HG02884 (cell line): ENCODE results near the gene IMP4.
A peak's percentile ranks its signal among the peaks of the same experiment; 100 is the strongest.

Experiments
- ATAC-seq: cut with Tn5 transposase; IDR thresholded peaks from one replicate; pipeline ENCODE4 v1.9.1; 2021; ENCODE audit warnings: mild to moderate bottlenecking, moderate library complexity; ENCODE audit not compliant: unreplicated experiment

The IMP4 gene

DNA sequence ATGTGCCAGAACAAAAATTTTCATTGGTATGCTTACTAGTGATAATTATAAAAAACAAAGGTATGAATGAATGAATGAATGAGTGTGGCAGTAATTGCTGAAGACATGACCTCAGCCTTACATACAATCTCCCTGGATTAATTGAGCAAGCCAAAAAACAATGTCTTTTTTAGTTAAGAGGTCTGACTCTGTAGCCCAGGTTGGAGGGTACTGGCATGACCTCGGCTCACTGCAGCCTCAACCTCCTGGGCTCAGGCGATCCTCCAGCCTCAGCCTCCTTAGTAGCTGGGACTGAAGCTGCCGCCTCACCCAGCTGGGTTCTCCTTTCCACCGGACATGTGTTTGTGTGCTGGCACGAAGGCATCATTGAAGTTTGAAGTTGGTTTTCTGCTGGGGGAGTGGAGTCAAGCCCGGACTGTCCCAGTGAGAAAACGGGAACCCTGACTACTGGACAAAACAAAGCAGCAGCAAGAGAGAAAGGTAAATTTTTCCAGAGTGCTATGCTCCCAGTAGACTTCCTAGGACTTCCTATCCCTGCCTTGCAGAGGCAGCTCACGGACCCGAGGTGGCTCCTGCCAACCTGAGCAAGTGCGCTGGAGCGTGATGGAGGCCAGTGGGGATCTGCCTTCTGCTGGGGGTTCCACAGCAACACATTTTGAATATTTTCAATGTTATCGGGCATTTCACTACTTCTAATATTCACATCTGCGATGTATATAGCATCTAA lies 6.4 kb upstream of the IMP4 start:
- ATAC-seq, result no peak

DNA sequence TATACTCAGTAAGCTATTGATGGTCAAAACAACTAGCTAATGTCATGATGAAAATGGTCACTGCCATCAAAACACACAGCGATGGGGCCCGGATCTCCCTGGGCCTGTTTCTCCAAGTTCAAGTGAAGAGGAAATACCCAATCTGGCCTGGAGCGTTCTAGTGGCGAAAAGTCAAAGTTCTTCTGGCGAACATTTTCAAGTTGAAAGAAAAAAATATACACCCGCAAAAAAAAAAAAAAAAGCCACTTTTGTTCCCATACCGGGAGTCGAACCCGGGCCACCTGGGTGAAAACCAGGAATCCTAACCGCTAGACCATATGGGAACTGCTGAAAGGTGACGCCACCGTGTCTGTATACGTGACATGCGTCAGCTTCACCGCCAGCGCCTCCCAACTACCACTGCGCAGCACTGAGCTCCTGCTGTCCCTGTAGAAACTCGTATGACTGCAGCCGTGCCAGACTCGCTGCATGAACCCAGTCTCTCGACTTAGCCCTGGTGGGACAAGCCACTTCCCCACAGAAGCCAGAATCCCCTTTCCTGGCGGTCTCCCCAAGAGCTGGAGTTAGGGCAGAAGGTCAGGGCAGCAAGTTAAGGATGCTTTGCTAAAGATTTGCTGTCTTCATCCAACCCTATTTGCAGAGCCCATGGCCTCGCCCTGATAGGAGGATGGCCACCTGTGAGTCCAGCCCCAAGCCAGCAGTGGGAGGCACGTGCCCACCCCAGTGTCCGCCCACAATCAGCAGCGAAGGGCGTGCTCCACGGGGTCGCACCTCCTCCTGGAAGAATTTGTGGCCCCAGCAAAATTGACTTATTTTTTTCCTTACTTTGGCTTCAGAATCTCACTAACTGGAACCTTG lies 5.6 kb upstream of the IMP4 start:
- ATAC-seq, result no peak

DNA sequence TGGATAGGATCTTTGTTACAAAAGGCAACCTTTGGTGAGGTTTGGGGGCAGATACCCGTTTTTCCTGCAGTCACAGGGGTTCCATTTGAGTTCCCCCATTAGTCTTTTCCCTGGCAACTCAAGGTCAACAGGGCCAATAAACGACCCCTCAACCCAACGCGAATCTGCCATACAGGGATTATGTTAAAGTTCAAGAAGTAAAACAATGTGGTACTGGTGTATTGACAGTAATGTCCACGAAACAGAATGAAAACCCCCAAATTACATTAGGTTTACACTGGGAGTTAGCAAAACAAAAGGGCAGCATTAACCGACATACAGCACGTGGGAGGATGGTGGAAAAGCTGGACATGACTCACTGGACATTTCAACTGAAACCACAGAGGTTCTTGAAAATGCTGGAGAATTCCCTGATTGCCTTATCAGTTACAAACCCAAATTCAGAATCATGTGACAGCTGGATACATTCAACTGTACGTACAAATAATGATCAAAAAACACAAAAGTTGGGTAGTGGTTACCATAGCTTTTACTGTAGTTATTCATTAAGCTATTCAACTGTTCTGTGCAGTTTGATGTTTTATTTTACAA lies 4.9 kb upstream of the IMP4 start:
- ATAC-seq, result no peak

DNA sequence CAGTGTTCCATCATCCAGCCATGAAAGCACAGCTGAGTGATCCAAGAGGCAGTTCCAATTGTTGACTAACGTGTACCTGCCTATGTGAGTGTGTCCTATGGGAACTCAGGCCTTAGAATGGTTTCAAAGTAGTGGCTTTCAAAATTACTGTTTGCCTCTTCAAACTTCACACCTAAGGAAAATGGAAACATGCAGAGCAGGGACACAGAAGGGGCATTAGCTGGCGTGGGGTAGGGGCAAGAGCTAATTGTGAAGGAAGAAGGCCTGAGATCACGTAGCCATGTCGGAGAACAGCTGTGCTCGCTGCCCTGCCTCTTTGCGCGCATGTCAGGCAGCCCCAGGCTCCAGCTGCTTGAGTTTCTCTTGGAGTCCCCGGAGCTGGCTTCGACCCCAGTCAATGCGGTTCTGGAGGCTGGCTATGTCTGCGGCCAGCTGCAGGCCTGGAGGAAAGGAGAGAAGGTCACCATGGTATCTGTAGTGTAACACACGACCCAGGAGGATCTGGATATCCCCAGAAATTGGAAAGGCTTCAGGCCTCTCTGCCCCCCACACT lies 3.8 kb upstream of the IMP4 start:
- no peak for ATAC-seq

DNA sequence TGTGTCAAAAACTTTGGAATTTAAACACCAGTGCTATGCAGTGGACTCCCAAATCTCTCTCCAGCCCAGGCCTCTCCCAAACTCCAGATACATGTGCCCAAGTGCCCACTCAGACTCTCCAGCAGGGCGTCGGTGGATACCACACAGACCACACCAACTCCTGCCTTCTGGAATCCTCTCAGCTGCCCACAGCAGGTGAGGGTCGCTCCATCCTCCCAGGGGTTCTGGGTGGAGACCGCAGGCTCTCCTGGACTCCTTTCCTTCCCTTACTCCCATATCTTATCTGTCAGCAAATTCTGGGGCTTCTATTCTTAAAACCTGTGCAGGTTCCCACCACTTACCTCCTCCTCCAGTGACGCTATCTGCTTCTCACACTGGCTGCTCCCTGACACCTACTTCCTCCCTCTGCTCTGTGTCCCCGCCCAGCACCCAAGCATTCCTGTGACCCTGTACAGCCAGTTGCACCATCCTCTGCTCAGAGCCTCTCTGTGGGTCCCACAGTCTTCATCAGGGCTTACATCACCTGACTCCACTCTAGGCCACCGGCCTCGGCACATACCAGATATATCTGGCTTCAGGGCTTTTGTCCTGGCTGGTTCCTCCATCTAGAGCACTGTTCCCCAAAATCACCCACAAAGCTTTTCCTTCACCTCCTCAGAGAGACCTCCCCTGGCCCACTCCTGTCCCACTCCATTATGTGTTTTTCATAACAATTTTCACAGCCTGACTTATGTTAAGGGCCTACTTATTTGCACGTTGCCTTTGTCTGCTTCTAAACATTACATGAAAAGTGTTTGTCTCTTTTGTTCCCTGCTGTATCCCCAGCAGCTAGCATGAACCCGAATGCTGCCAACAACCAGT lies 2.6 kb upstream of the IMP4 start:
- ATAC-seq, result no peak

DNA sequence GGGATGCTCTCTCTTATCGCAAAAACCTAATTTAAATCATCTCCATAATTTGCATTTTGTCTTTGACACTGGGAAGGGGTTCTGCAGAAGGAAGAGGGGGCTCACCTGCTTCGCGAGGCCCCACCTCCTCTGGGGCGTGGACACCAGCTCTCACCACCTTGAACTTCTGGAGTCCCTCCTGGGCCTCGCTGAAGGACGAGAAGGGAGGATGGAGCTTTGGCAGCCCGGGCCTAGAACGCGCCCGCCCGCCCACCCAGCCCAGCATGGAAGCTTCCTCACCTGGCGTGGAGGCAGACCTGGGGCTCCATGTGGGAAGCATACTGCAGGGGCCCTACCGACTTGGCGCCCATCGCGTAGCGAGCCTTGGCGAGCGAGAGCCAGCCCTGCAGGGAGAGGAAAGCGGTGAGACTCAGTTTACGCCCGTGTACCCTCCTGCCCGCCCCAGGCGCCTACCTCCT lies 1.1 kb upstream of the IMP4 start:
- ATAC-seq, result peak; percentile 2

DNA sequence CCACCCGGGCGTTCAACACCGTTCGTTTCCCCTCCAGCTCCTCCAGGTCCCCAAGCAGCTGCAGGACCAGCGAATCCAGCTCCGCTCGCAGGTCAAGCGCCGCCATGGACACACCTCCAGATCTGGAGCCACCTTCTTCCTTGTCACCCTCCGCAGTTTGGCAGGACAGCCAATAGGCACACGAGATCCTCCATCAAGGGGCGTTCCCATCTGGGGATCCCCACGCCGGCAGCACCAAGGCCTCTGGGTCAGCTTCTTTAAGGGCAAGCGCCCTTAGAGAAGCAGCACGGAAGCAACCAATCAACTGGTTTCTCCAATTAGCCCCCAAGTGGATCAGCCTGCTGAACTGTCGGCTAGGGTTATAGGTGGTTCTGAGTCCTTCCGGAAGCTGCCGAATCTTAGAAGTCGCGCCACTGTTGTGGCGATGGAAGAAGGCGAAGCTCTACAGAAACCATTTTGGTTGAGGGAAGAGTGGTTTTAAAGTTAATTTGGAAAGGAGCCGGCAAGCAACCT lies 621 bp upstream of the IMP4 start:
- ATAC-seq, result peak; percentile 69

DNA sequence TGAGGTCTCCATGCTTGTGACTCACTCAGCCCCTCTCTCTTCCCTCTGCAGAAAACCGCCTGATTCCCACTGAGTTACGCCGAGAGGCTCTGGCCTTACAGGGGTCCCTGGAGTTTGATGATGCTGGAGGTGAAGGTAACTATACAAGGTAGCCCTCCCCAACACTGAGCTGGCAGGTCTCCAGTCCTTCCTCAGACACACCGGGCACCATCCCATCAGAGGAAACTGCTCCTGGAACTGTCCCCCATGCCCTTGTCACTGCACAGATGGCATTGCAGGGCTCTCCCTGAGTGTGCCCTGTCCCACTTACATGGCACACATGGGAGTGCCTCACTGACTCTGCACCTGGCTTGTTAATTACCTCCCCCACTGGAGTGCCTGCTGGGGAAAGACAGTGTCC lies 1.9 kb downstream of the IMP4 start:
- no peak for ATAC-seq

DNA sequence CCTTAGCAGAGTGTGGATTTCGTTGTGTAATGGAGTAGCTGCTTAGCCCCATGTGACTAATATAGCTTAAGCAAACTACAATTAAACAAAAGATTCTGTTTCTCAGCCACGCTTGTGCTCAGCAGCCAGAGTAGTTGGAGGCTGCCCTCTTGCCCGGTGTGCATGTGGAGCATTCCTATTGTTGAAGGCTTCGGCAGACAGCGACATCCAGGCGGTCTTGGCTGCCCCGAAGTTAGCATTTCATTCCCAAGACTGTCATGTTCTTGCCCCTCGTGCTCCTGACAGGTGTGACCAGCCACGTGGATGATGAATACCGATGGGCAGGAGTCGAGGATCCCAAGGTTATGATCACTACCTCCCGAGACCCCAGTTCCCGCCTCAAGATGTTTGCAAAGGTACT lies 2.4 kb downstream of the IMP4 start:
- ATAC-seq, result no peak

DNA sequence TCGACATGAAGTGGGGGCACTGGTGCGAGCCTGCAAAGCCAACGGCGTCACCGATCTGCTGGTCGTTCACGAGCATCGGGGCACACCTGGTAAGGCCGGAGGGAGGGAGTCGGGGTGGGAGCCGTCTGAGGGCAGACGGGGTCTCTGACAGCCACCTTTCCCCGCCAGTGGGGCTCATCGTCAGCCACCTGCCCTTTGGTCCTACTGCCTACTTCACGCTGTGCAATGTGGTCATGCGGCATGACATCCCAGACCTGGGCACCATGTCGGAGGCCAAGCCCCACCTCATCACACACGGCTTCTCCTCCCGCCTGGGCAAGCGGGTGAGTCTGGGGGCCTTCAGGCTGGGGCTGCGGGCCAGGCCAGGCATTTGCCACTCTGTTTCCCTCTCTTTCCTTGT lies 2.9 kb downstream of the IMP4 start:
- no peak for ATAC-seq

DNA sequence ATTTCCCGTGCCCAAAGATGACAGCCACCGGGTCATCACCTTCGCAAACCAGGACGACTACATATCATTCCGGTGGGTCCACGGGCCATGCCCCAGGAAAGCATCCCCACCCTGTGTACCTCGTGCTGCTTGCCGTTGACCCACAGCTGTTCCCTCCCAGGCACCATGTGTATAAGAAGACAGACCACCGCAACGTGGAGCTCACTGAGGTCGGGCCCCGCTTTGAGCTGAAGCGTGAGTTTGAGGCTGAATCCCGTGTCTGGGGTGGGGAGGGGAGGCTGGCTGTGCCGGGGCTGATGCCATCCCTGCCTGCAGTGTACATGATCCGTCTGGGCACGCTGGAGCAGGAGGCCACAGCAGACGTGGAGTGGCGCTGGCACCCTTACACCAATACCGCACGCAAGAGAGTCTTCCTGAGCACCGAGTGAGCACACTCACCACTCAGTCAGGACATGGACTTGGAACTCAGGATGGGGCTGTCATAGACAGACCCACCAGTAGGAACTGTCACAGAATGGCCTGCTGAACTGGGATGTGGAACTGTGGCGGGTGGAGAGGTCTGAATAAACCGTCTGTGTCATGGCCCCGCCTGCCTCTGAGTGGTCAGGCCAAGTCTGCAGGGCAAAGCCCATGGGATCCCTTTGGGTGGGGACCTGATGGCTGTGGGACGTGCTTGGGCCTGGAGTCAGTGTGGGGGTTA lies 3.5 kb downstream of the IMP4 start:
- ATAC-seq, result no peak

DNA sequence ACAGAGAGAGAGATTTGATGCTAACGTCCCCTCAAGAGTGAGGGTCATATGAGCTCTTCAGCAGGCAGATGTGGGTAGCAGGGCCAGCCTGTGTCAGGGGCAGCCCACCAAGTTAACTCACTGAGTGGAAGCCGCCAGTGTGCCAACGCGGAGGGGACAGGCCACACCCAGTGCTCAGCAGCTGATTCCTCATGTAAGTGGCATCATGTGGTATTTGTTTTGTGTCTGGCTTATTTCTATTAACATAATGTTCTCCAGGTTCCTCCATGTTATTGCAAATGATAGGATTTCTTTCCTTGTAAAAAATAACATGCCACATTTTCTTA lies 4.0 kb downstream of the IMP4 start:
- ATAC-seq, result no peak

DNA sequence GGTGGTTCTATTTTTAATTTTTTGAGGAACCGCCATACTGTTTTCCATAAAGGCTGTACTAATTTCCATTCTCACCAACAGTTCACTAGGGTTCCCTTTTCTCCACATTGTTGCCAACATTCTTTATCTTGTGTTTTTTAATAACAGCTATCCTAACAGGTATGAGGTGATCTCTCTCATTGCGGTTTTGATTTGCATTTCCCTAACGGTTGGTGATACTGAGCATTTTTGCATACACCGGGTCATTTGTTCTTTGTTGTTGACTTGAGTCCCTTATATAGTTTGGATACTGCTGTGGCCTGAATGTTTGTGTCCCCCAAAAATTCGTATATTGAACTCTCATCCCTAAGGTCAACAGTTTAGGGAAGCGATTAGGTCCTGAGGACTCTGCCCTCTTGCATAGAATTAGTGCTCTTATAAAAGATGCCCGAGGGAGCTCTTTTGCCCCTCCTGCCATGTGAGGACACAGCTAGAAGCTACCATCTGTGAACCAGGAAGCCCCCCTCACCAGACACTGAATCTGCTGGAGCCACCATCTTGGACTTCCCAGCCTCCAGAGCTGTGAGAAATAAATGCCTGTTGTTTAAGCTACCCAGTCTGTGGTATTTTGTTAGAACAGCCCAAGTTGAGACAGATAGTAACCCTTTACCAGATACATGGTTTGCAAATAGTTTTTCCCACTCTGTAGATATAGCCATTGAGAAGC lies 4.7 kb downstream of the IMP4 start:
- ATAC-seq, result no peak

DNA sequence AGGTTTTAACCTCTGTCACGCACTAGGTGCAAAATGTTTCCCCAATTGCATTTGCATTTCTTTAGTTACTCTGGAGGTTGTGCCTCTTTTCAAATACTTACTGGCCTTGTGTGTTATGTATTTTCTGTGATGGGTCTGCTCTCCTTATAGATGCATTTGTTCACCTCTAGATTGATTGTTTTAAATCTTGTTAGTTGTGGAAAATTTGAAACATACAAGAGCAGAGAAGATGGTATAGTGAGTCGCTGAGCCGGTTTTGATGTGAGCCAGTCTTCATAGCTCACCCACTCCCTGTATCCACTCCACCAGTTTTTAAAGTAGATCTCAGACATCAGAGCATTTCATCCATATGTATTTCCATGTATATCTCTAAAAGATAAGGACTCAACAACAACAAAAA lies 6.5 kb downstream of the IMP4 start:
- ATAC-seq, result no peak

DNA sequence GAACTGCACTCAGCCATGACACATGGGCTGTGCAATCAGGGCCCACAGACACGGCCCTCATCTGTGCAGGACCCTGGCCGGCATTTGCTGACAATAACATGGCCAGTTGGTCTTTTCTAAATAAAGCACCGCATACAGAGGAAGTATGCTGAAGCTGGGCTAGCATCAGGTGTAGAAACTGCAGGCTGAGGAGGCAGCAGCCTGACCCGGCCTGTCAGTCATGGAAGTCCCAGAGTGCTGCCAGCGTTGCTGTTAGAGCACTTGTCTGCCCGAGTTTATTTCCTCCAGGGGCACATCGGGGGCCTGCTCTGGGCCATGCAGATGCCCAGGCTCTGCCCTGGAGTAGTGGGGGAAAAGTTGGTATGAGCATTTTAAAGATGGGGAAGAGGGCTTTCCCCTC lies 9.0 kb downstream of the IMP4 start:
- no peak for ATAC-seq

DNA sequence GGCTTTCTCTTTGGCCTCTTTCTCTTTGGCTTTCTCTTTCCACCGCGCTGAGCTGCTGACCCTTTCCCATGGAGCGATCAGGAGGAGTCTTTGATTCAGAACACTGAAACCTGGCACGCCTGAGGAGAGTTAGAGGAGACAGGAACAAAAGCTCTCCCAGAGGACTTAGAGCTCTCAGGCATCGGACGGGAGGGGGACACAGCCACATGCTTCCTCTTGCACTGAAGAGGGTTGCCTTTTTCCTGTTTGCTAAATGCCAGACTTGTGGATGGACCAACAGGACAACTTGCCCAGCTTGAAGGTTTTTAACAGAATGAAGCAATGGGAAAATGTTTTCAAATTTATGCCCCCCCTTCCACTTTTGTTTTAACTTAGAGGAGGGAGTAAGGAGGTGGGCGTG lies 9.5 kb downstream of the IMP4 start:
- no peak for ATAC-seq

DNA sequence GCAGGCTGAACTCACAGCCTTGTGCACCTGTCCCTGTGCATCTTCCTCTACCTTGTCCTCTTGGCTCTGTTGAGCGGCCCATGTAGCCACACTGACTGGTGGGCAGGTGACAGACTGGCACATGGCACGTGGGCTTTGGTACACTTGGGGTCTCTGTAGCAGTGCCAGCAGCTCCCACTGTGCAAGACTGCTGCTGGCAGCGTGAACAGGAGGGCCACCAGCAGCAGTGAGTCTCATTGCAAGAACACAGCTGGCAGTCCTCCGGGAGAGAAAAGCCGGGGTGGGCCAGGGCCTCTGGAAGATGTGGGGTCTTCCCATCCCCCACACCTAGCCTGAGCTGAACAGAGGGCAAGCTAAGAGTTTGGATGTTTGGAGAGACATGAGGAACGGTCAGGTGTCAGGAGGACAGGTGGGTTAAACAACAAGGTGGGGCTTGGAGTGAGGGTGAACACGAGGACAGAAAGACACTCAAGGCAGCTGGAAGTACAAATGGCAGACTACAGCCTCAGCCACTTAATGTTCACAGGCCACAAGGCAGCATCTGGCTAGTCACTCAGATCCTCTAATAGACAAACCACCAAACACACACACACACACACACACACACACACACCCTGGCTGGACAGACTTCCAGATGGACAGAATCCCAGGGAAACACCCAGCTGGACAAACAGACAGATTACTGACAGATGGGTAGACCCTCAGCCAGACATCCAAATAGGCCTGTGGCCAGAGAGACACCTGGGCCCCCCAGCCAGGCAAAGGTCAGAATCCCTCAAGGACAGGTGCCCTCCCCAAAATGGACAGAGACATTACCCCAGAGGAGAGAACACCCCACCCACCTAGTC lies 10.8 kb downstream of the IMP4 start:
- ATAC-seq, result no peak

DNA sequence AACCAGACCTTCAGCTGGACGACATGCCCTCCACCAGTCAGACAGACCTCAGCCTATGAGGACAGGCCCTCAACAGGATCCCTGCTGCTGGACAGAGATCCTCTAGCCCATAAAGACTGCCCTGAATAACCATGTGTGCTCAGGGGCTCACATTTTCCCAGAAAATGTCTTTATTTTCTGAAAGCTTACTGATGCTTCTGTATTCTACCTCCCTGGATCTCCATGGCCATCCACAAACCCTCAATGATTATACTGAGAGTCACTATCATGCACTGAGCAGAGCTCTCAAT lies 11.4 kb downstream of the IMP4 start:
- ATAC-seq, result no peak

DNA sequence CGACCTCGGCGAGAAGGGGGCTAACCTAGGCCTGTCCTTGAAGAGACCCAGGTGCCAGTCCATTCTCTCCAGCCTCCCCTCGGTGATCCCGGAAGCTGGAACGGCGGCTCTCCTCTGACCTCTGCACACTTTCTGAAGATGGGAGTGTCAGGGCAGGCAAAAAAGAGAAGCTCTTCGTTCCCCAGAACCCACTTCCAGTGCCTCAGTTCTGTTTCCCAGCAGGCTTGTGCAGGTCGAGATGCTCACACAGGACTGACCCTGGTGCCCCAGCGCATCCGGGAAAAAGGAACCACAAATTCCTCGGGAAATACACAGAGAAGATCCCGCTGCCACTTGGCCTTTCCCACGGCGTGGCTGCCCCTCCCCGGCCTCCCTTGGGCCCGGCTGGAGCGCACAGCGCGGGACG lies 12.5 kb downstream of the IMP4 start:
- no peak for ATAC-seq
